T-helper 22 cell (primary cell): ENCODE results near the gene HCRTR2.
"Not testable (repeated sequence)": the region's sequence is repeated elsewhere in the genome, so short reads cannot be mapped to it uniquely, and the experiment has no call there.

Source experiments
- DNase-seq: peaks from one replicate; pipeline ENCODE4 v3.0.0-alpha.2; 2020; ENCODE audit warnings: low read depth

Gene HCRTR2

GRCh38 chr6:55212156-55212555, 37.8 kb downstream of the HCRTR2 start:
- no peak for DNase-seq

- no peak for DNase-seq
Observed at GRCh38 chr6:55220961-55221360, 46.6 kb downstream of the HCRTR2 start.

GRCh38 chr6:55227862-55228261, 53.5 kb downstream of the HCRTR2 start:
- DNase-seq = no peak

- DNase-seq = no peak
Observed at GRCh38 chr6:55239099-55239498, 64.8 kb downstream of the HCRTR2 start.

- DNase-seq = not testable (repeated sequence)
Observed at GRCh38 chr6:55240975-55241605, 66.8 kb downstream of the HCRTR2 start.

GRCh38 chr6:55250400-55250799, 76.1 kb downstream of the HCRTR2 start:
- no peak for DNase-seq

GRCh38 chr6:55255113-55255512, 80.8 kb downstream of the HCRTR2 start:
- no peak for DNase-seq

GRCh38 chr6:55260181-55260580, 85.9 kb downstream of the HCRTR2 start:
- DNase-seq = no peak

GRCh38 chr6:55265409-55266114, 91.2 kb downstream of the HCRTR2 start:
- no peak for DNase-seq

- DNase-seq = no peak
Observed at GRCh38 chr6:55266896-55267295, 92.6 kb downstream of the HCRTR2 start.

GRCh38 chr6:55276745-55277530, 102.6 kb downstream of the HCRTR2 start:
- no peak for DNase-seq

GRCh38 chr6:55277646-55278045, 103.3 kb downstream of the HCRTR2 start:
- DNase-seq = no peak

GRCh38 chr6:55281215-55281614, 106.9 kb downstream of the HCRTR2 start:
- DNase-seq = no peak

- no peak for DNase-seq
Observed at GRCh38 chr6:55282115-55282514, 107.8 kb downstream of the HCRTR2 start.

GRCh38 chr6:55286824-55287223, 112.5 kb downstream of the HCRTR2 start:
- DNase-seq = no peak

- no peak for DNase-seq
Observed at GRCh38 chr6:55290736-55291135, 116.4 kb downstream of the HCRTR2 start.

- no peak for DNase-seq
Observed at GRCh38 chr6:55293116-55293515, 118.8 kb downstream of the HCRTR2 start.

GRCh38 chr6:55297214-55297613, 122.9 kb downstream of the HCRTR2 start:
- not testable (repeated sequence) for DNase-seq

GRCh38 chr6:55299286-55299985, 125.1 kb downstream of the HCRTR2 start:
- DNase-seq = no peak

GRCh38 chr6:55304747-55305146, 130.4 kb downstream of the HCRTR2 start:
- no peak for DNase-seq

- DNase-seq = no peak
Observed at GRCh38 chr6:55319961-55320695, 145.8 kb downstream of the HCRTR2 start.

- no peak for DNase-seq
Observed at GRCh38 chr6:55320696-55321086, 146.4 kb downstream of the HCRTR2 start.
